Mesodermal cell (in vitro differentiated cells): Measurements from ENCODE around the gene SGPL1.
A peak's percentile ranks its signal among the peaks of the same experiment; 100 is the strongest.

ENCODE experiments used
- H3K27ac ChIP-seq: 2 replicates; pipeline ENCODE4 v1.7.0; 2013; ENCODE audit warnings: mild to moderate bottlenecking, low read depth, low read length, moderate library complexity; ENCODE audit not compliant: severe bottlenecking
- H3K36me3 ChIP-seq: 2 replicates; pipeline ENCODE4 v1.7.1; 2013; ENCODE audit warnings: mild to moderate bottlenecking, low read length, moderate library complexity; ENCODE audit not compliant: control insufficient read depth, insufficient read depth
- H3K4me1 ChIP-seq: one replicate; pipeline ENCODE4 v1.7.1; 2013; ENCODE audit warnings: mild to moderate bottlenecking, low read length; ENCODE audit not compliant: insufficient read depth, control insufficient read depth, poor library complexity, severe bottlenecking
- H3K4me3 ChIP-seq: 2 replicates; pipeline ENCODE4 v1.7.0; 2013; ENCODE audit warnings: low read length, control low read depth, mild to moderate bottlenecking; ENCODE audit not compliant: insufficient read depth, poor library complexity, severe bottlenecking; ENCODE audit errors: extremely low read depth
- H3K9me3 ChIP-seq: 2 replicates; pipeline ENCODE4 v1.7.1; 2013; ENCODE audit warnings: mild to moderate bottlenecking, low read length, moderate library complexity; ENCODE audit not compliant: control insufficient read depth
- WGBS, 2 experiments: methylation state at CpG; one replicate each; pipeline ENCODE4 v1.1.5; 2013; ENCODE audit warnings: missing lambda C conversion rate in 2 of 2; ENCODE audit not compliant: insufficient coverage in 2 of 2; 5-methylcytosine and 5-hydroxymethylcytosine counted together

The SGPL1 gene

DNA sequence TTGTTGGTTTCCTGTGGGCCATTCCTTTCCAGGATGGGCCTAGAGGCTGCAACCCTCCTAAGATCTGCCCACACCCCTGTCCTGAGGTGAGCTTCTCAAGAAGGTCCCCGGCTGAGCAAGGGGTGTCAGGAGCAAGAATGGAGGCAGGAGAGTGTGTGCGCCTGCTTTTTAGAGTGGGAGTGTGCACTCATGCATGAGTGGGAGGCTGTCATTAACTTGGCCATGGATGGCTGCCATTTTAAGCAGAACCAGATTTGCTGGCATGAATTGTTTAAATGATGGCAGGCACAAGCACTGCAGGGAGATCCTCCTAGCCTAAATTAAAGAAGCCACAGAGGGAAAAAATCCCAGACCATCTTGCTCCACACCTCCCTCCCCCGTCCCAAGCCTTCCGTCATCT, 2.9 kb upstream of the SGPL1 start:
- peaks cover 6% of the 10 kb centered on the region for H3K36me3 ChIP-seq
- H3K9me3 ChIP-seq: no peaks in the 10 kb centered on the region
- H3K27ac ChIP-seq: no peak overlapping the region
- 92 to 97% methylated on average over 2 to 4 of the region's 4 CpGs for WGBS, 2 experiments
- H3K4me1 ChIP-seq: peaks cover 17% of the 10 kb centered on the region
- H3K4me3 ChIP-seq: no peak overlapping the region

DNA sequence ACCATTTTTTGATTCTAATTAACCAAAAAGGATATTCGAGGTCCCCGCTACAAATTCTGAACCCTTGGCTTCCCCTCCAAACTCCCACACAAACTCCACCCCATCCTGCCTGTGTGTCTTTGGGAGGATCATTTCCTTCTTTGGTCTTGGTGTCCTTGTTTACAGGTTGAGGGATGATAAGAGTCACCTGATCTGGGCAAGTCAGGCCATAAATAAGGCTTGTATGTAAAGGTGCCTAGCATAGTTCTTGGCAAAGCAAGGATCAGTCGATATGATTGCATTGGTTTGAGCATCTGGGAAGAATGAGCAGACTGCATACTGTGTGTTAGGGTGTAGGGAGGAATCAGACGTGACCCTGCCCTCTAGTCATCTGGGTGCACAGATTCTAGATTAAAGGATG, 1.6 kb upstream of the SGPL1 start:
- Histone ChIP-seq H3K4me3 (no peak overlapping the region), H3K27ac (no peak overlapping the region)
- WGBS, 2 experiments: 96 to 100% methylated on average over 2 of the region's 4 CpGs

DNA sequence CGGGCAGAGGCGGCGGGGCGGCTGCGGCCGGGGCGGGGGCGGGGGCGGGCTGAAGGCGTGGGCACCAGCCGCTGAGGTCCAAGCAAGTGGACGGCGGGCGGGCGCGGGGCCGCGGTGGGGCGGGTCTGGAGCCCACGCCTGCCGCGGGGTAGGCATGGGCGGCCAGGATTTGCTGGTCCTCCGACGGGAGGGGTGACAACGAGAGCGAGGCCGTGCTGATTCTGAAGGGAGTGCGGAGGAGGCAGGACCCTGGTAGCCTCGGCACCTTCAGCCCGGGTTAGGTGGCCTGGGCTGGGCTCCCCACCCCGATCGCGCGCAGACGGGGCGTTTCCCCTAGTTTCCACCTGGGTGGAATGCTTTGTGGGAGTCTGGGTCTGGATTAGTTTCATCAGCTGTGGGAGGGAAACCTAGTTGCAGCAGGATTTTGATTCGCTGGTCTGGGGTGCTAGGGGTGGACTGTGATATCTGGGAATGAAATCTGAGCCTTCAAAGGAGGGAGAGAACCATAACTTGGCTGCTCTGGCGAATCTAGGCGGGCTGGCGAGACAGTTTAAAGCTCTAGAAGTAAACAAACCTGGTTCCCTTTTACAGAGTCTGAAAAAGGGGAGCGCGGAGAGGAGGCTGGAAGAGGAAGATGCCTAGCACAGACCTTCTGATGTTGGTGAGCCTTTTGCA, 609 bp downstream of the SGPL1 start:
- WGBS, 2 experiments: 1% methylated on average over 25 to 33 of the region's 43 CpGs
- peaks cover 11% of the 10 kb centered on the region for H3K4me1 ChIP-seq
- H3K27ac ChIP-seq: peak overlapping the region; percentile 89

More for the DNA sequence above, 1.6 kb upstream of the SGPL1 start:
- Histone ChIP-seq H3K4me1 (peaks cover 14% of the 10 kb centered on the region), H3K9me3 (no peaks in the 10 kb centered on the region), H3K36me3 (peaks cover 18% of the 10 kb centered on the region)

DNA sequence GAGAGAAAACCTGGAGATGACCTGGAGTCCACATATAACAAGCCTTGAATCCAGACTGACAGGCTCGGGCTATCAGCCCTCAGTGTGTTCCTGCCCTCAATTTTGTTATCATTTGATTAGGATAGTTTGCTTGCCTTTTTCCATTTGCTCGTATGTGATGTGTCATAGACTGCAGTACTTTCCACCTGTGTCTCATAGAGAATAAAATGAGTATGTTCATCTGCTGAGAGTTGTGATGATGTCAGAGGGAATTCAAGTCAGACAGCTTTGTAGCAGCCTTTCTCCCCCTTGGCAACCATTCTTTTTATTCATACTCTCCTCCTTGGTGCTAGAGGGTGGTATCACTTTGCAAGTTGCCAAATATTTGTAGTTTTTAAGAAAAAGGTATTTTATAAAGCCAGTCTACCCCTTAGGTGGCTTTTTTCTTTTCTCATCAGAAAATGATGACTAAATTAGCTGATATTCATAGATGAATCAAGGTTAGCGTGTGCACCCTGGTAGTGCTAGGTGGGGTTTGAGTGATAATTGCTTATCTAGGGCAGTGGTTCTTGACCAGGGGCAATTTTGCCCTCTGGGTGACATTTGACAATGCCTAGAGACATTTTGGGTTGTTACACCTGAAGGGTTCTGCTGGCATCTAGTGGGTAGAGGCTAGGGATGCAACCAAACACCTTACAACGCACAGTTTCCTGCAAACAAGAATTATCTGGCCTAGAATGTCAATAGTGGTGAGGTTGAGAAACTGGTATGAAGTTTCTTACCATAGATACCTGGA, 5.4 kb downstream of the SGPL1 start:
- H3K36me3 ChIP-seq: peaks cover 64% of the 10 kb centered on the region
- 94 to 100% methylated on average over 2 of the region's 4 CpGs for WGBS, 2 experiments

More for the DNA sequence above, 609 bp downstream of the SGPL1 start:
- peak overlapping the region; percentile 72 for H3K4me3 ChIP-seq
- no peaks in the 10 kb centered on the region for H3K9me3 ChIP-seq
- H3K36me3 ChIP-seq: peaks cover 41% of the 10 kb centered on the region

DNA sequence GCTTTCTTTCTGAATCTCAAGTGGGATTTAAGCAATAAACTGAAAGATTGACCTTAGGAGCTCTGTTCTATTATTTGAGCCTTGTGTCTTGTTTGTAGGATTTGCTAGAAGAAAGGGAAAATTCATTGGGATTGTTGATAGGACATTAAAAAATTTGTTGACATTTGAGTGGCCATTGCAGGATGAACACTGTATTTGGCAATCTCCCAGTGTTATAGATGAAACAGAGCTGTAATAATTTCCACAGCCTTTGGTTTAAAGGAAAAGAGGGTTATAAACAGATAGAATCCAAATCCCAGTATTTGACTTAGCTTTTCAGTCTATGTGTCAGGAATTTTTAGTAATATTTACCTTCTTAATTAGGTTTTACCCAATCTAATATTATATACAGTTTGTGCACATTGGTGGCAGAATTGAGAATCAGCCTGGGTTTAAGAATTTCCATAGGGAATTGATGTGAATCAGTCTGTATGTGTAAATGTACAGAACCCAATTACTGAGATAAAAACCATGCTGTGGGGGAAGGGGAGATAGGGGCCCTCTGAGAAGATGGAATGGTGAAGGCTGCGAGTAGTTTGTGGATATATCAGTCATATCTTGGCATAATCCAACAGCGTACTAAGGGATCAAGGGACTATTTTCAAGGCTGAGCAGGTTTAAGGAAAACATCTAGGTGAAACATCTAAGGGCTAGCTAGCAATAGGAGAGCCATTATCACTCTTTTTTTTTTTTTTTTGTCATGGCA, 6.5 kb downstream of the SGPL1 start:
- 88 to 100% methylated on average over 2 of the region's 2 CpGs for WGBS, 2 experiments
- Histone ChIP-seq H3K27ac (no peak overlapping the region), H3K9me3 (no peaks in the 10 kb centered on the region), H3K36me3 (peaks cover 72% of the 10 kb centered on the region), H3K4me1 (peaks cover 4% of the 10 kb centered on the region), H3K4me3 (no peak overlapping the region)

More for the DNA sequence above, 5.4 kb downstream of the SGPL1 start:
- H3K4me3 ChIP-seq: no peak overlapping the region
- H3K9me3 ChIP-seq: no peaks in the 10 kb centered on the region
- H3K27ac ChIP-seq: no peak overlapping the region
- H3K4me1 ChIP-seq: peaks cover 8% of the 10 kb centered on the region

DNA sequence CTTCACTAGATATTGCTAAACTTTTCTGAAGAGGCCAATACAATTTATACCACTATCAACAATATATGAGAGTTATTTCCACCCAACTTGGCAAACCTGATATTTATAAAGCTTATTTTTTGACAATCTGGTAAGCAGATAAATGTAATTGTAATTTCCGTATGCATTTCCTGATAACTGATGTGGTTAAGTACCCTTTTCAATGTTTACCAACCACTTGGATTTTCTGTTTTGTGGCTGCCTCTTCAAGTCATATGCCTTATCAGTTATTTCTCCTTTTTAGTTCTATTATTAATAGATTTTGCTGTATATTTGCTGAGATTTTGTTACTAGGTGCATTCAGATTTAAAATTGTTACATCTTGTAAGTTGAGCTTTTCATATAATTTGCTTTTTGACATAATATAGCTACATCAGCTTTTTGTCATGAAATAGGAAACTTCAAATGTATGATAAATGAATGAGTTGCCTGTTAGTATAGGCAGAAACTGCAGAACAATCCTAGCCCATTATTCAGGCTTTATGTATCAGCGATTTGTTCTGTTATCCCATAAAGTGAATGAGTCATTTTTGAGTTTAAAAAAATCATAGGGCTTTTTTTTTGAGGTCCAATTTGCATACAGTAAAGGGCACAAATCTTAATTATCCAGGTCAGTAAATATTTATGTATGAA, 11.5 kb downstream of the SGPL1 start:
- Histone ChIP-seq H3K9me3 (no peaks in the 10 kb centered on the region), H3K36me3 (peaks cover 59% of the 10 kb centered on the region), H3K4me1 (peaks cover 25% of the 10 kb centered on the region), H3K27ac (peak overlapping the region; percentile 16), H3K4me3 (no peak overlapping the region)
- 80% methylated on average over 1 of the region's 2 CpGs; no CpG with 5 or more reads in 1 of the 2 experiments for WGBS, 2 experiments

DNA sequence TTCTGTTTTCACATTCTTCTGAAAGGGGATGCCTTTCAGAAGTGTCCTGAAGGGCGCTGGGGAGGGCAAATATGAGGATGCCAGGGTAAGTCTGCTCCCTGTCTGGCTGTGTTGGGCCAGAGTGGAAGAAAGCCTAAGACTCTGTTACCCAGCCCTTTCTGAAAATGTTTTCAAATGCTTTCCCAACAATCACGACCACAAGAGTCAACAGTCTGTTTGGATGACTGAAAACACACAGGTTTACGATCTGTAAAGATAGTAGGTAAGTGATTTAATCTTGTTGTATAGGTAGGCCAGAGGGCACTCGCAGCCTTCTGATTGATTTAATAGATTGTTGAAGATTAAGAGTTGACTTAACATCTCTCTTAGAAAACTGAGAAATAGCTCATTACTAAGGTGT, 13.2 kb downstream of the SGPL1 start:
- no peaks in the 10 kb centered on the region for H3K9me3 ChIP-seq
- H3K36me3 ChIP-seq: peaks cover 57% of the 10 kb centered on the region
- H3K27ac ChIP-seq: no peak overlapping the region
- WGBS, 2 experiments: 96 to 97% methylated on average over 2 to 3 of the region's 4 CpGs
- H3K4me1 ChIP-seq: peaks cover 42% of the 10 kb centered on the region
- no peak overlapping the region for H3K4me3 ChIP-seq

DNA sequence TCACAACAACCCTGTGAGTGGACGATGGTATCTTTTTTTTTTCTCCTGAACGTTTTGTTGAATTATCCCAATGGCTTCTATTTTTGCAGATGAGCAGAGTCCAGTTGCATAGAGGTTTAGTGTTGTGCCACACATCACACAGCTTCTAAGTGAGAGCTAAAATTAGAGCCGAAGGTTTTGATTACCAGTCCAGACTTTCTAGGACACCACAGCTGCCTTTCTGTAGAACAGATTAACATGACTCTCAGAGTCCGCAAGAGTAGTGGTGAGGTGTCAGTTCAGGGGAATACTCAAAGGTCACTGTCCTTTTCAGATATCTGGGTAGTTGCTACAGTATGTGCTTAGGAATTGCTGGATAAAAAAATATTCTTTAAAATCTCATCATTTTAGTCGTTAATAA, 13.8 kb downstream of the SGPL1 start:
- Histone ChIP-seq H3K9me3 (no peaks in the 10 kb centered on the region), H3K4me3 (no peak overlapping the region), H3K36me3 (peaks cover 59% of the 10 kb centered on the region), H3K4me1 (peaks cover 47% of the 10 kb centered on the region), H3K27ac (no peak overlapping the region)
- 100% methylated on average over 2 of the region's 5 CpGs; no CpG with 5 or more reads in 1 of the 2 experiments for WGBS, 2 experiments

DNA sequence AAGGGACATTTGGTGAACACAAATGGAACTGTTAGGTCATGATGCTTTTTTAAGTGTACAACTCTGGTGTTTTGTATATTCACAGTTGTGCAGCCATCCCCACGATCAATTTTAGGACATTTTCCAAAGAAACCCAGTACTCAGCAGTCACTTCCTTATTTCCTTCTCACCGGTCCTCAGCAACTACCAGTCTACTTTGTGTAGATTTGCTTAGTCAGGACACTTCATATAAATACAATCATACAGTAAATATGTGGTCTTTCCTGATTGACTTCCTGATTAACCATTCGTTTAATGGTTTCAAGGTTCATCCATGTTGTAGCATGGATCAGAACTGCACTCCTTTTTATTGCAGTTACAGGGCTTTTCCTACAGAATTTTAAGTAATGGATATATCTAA, 14.4 kb downstream of the SGPL1 start:
- H3K36me3 ChIP-seq: peaks cover 57% of the 10 kb centered on the region
- no peak overlapping the region for H3K4me3 ChIP-seq
- H3K4me1 ChIP-seq: peaks cover 50% of the 10 kb centered on the region
- H3K27ac ChIP-seq: no peak overlapping the region
- no peaks in the 10 kb centered on the region for H3K9me3 ChIP-seq
- WGBS, 2 experiments: 85% methylated on average over 2 of the region's 3 CpGs; no CpG with 5 or more reads in 1 of the 2 experiments

DNA sequence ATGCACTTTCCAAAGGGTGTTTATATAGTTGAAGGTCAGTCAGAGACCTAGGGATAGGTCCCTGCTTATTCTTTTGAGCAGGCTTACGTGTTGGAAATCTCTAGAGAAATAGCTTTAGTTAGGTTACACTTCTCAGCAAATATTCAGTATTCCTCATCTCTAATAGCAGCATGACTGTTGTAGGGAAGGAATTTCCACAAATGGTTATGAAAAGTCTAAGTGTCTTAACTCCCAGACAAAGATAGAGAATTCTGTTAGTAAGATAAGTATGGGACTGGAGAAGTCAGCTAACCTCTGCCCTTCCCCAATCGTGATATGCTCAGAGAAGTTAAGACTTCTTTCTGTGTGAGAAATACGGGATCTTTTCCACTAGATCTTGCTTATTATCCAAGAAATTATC, 16.5 kb downstream of the SGPL1 start:
- Histone ChIP-seq H3K27ac (no peak overlapping the region), H3K4me3 (no peak overlapping the region), H3K36me3 (peaks cover 54% of the 10 kb centered on the region), H3K4me1 (peaks cover 50% of the 10 kb centered on the region), H3K9me3 (no peaks in the 10 kb centered on the region)
- WGBS, 2 experiments: no CpG with 5 or more reads among the region's 3 CpGs
